ENCODE data around the gene CPNE4.

DNA sequence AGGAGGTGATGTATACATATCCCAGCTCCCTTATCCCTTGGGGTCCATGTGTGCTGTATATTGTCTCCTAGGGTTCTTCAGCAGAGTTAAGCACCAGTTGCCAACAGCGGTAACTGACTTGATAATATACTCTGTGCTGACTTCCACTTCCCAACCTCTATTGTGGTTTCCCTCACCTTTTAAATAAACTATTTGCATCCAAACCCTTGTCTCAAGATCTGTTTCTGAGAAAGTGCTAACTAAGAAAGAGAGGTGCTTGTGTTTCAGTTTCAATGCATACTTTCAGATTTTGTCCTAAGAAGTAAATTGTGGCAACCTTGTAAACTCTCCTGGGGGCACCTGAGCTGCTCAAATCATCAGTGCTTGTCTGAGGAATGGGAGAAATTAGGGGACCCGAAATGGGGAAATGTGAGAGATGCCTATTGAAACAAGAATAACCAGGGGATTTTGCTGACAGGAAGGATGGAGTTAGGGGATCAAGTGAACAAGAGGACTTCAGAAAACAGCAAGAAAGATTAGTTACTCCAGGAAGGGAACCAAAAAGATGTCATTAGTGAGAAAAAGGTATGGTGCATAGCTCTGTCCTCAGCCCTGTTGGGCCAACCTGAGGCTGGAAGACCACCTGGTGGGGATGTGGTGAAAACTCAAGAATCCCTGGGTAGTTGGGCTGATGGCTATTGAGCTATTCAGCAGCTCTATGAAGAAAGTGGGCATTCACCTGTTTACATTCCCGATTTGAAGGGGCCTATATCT lies 481.1 kb downstream of the CPNE4 start:
- TF ChIP-seq, protein P1, sequence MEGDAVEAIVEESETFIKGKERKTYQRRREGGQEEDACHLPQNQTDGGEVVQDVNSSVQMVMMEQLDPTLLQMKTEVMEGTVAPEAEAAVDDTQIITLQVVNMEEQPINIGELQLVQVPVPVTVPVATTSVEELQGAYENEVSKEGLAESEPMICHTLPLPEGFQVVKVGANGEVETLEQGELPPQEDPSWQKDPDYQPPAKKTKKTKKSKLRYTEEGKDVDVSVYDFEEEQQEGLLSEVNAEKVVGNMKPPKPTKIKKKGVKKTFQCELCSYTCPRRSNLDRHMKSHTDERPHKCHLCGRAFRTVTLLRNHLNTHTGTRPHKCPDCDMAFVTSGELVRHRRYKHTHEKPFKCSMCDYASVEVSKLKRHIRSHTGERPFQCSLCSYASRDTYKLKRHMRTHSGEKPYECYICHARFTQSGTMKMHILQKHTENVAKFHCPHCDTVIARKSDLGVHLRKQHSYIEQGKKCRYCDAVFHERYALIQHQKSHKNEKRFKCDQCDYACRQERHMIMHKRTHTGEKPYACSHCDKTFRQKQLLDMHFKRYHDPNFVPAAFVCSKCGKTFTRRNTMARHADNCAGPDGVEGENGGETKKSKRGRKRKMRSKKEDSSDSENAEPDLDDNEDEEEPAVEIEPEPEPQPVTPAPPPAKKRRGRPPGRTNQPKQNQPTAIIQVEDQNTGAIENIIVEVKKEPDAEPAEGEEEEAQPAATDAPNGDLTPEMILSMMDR (IDR thresholded peaks at IDR 0.05 in 4 of 5, conservative IDR thresholded peaks at IDR 0.05 in 1 of 5) = no peak
- no peak for TF ChIP-seq POLR2A (IDR thresholded peaks at IDR 0.05)
